Measurements from ENCODE around the gene PDE4D.

PDE4D gene

DNA sequence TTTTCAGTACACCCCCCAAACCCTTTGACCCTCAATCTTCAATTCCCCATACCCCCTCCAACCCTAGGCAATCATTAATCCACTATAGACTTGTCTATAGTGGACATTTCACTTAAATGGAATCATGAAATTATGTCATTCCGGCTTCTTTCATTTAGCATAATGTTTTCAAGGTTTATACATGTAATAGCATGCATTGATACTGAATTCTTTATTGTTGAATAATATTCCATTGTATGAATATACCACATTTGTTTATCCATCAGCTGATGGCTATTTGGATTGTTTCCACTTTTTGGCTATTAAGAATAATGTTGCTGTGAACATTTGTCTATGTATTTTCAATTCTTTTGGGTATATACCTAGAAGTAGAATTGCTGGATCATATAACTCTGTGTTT, 238.8 kb downstream of the PDE4D start:
- TF ChIP-seq, protein P1, sequence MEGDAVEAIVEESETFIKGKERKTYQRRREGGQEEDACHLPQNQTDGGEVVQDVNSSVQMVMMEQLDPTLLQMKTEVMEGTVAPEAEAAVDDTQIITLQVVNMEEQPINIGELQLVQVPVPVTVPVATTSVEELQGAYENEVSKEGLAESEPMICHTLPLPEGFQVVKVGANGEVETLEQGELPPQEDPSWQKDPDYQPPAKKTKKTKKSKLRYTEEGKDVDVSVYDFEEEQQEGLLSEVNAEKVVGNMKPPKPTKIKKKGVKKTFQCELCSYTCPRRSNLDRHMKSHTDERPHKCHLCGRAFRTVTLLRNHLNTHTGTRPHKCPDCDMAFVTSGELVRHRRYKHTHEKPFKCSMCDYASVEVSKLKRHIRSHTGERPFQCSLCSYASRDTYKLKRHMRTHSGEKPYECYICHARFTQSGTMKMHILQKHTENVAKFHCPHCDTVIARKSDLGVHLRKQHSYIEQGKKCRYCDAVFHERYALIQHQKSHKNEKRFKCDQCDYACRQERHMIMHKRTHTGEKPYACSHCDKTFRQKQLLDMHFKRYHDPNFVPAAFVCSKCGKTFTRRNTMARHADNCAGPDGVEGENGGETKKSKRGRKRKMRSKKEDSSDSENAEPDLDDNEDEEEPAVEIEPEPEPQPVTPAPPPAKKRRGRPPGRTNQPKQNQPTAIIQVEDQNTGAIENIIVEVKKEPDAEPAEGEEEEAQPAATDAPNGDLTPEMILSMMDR (conservative IDR thresholded peaks at IDR 0.05; ENCODE audit: control insufficient read depth, insufficient read depth, low read depth, low read length), result no peak
- DNase-seq (ENCODE audit: low read depth), result no peak
- no peak overlapping the region for H3K4me3 ChIP-seq (ENCODE audit: control insufficient read depth, low read depth, low read length)

DNA sequence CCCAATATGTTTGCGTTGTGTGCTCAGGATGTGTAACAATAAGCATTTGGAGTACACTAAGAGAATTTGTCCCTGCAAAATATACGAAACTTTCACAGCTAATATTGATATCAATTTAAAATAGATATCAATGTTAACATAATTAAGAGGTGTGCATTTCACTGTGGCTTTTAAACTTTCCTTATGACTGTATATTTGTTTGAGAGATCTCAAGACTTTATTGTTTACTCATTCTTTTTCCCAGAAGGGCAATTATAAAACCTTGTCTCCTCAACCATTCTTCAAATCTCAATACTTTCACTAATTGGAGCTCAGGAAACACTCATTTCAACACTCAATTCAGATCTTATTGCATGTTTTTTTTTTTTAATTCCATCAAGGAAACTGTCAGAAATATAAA, 241.1 kb downstream of the PDE4D start:
- H3K4me3 ChIP-seq (ENCODE audit: control insufficient read depth, low read depth, low read length), result no peak overlapping the region
- TF ChIP-seq, protein P1 (conservative IDR thresholded peaks at IDR 0.05; ENCODE audit: control insufficient read depth, insufficient read depth, low read depth, low read length), result no peak
- no peak for DNase-seq (ENCODE audit: low read depth)

DNA sequence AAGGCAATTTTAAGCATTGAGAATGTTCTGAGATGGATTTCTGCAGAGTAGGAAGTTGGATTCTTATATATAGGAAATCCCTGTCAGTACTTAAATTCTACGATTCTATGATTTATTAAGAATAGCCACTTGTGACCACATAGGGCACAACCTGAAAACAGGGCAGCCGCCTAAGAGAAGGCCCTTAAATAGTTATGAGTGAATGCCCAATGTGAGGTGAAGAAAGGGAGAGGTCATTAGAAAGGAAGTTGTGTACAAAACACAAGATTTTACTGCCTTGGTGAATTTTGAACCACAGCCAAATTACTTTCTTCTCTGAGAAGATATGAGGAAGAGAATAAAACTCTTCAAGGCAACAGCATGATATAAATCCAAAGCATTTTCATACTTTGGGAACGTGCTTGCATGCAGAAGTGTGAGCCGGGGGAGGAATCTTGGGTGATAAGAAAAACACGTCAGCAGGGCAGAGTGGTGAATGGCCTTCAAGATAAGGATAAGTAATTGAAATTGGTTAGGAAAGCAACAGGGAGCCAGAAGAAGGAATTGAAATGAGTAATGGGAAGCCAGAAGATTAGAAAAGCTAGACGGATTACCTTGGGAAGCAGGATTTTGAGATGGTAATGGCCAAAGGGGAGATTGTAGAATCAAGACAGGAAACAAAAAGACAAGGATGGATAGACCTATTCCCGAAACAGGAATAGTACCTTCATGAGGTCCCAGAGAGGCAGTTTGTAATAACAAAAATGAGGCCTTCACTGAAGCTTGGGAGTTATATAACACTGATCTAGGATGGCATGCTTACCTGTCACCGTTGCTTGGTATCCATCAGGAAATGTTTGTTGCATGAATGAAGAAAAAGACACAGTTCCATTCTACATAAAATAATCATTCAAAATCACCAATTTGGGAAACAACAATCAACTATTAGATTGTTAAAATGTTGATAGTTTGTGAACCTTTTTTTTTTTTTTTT, 244.3 kb downstream of the PDE4D start:
- TF ChIP-seq, protein P1 (conservative IDR thresholded peaks at IDR 0.05; ENCODE audit: control insufficient read depth, insufficient read depth, low read depth, low read length), result no peak
- H3K4me3 ChIP-seq (ENCODE audit: control insufficient read depth, low read depth, low read length), result no peak overlapping the region
- DNase-seq (ENCODE audit: low read depth), result no peak

DNA sequence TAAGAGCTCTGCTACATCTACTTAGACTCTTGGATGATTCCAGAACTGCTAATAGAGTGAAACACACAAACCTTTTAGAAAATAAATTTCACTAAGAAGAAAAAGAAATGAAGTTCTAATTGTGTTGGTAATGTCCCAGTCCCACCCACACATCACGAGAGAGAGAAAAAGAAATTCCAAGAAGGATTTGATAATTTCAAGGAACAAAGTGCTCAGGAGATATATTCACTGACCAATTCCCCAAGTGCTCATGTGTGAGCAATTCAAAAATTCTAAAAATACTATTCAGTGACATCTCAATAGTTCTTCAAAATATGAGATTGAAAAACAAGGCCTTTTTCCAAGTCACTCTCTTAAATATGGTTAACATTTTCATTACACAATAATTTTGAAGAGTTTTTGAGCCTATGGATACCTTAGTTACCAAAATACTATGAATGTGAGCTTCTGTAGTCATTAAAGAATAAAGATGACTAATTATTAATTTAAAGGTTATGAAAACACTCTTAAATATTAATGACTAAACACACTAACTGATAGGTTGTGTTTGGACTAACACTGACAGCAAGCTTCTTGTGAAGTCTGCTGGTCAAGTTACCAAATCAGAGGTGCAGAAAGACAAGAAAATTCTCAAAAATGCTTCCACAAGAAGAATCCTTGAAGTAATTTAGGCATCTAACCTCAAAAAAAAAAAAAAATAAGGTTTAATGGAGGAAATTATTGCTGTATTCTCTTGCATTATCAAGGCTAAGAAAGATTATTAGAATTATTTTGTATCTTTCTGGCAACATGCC, 245.3 kb downstream of the PDE4D start:
- TF ChIP-seq, protein P1 (conservative IDR thresholded peaks at IDR 0.05; ENCODE audit: control insufficient read depth, insufficient read depth, low read depth, low read length), result no peak
- DNase-seq (ENCODE audit: low read depth), result no peak
- no peak overlapping the region for H3K4me3 ChIP-seq (ENCODE audit: control insufficient read depth, low read depth, low read length)

DNA sequence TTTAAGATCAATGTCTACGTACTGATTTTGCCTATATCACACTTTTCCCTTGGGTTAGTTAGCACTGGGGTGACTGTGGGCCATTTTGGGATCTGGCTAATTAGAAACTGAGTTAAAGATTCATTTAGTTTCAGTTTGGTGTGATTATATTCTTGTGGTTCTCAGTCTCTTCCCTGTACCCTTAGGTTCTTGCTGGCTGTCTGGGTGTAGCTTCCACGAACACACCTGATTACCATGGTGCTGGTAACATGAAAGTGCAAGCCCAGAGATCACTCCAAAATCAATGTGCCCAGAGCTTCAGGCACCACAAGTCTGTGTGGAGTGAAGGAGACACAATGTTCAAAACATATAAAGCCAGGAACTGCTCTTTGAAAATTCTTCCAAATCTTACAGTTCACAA, 248.1 kb downstream of the PDE4D start:
- TF ChIP-seq, protein P1 (conservative IDR thresholded peaks at IDR 0.05; ENCODE audit: control insufficient read depth, insufficient read depth, low read depth, low read length), result no peak
- DNase-seq (ENCODE audit: low read depth), result no peak
- no peak overlapping the region for H3K4me3 ChIP-seq (ENCODE audit: control insufficient read depth, low read depth, low read length)

DNA sequence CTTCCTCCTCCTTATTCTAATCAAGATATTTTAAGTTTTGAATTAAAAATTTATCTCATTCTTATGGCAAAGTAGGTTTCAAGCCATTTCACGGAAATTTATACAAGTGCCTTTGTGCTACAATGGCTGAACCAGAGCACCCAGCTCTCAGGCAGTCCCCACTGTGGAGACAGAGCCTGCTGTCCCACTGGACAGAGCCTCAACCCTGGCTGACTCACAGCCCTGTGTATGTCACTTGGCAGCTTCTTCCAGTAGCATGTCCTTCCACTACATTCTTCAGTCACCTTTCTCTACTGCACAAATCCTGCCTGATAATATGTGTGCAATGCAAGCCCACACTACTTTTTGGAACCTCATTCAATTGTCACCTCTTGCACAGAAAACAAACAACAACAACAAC, 253.1 kb downstream of the PDE4D start:
- no peak overlapping the region for H3K4me3 ChIP-seq (ENCODE audit: control insufficient read depth, low read depth, low read length)
- TF ChIP-seq, protein P1 (conservative IDR thresholded peaks at IDR 0.05; ENCODE audit: control insufficient read depth, insufficient read depth, low read depth, low read length), result no peak
- DNase-seq (ENCODE audit: low read depth), result peak; percentile 19
